GM12874 (cell line): ENCODE measurements around the gene PRR11.

Experiments used
- TF ChIP-seq, protein P1 (sequence below): IDR thresholded peaks from 2 replicates; pipeline ENCODE4 v1.5.1; 2011; ENCODE audit warnings: low read depth, mild to moderate bottlenecking, control low read depth, low read length, moderate library complexity; ENCODE audit not compliant: insufficient read depth

Gene PRR11

DNA sequence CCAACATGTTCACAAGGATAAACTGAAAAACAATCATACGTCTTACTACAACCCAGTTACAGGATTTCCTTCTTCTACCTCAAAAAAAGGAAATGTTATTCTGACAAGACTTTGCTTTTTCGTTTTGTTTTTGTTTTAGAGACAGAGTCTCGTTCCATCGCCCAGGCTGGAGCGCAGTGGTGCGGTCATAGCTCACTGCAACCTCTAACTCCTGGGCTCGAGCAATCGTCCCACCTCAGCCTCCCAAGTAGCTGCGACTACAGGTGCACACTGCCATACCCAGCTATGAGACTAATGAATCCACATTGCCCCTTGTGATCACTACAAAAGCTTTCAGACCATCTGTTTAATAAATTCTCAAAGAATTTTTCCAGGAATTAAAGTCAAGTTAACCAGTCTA lies 40.1 kb upstream of the PRR11 start:
- TF ChIP-seq, protein P1, sequence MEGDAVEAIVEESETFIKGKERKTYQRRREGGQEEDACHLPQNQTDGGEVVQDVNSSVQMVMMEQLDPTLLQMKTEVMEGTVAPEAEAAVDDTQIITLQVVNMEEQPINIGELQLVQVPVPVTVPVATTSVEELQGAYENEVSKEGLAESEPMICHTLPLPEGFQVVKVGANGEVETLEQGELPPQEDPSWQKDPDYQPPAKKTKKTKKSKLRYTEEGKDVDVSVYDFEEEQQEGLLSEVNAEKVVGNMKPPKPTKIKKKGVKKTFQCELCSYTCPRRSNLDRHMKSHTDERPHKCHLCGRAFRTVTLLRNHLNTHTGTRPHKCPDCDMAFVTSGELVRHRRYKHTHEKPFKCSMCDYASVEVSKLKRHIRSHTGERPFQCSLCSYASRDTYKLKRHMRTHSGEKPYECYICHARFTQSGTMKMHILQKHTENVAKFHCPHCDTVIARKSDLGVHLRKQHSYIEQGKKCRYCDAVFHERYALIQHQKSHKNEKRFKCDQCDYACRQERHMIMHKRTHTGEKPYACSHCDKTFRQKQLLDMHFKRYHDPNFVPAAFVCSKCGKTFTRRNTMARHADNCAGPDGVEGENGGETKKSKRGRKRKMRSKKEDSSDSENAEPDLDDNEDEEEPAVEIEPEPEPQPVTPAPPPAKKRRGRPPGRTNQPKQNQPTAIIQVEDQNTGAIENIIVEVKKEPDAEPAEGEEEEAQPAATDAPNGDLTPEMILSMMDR = no peak

DNA sequence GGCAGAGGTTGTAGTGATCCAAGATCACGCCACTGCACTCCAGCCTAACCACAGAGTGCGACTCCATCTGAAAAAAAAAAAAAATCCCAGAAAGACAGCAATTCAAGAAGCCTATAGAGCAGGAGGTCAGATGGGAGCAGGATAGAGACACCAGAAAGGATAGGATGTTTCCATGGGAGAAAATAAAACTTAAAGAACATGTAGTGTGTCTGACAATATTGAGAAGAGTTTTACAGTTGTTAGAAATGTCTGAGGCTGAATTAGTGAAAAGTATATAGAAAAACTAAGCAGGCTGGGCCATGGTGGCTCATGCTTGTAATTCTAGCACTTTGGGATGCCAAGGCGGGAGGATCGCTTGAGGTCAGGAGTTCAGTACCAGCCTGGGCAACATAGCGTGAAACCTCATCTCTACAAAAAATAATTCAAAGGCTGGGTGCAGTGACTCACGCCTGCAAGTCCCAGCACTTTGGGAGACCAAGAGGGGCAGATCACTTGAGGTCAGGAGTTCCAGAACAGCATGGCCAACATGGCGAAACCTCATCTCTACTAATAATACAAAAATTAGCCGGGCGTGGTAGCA lies 33.6 kb upstream of the PRR11 start:
- TF ChIP-seq, protein P1 = no peak

DNA sequence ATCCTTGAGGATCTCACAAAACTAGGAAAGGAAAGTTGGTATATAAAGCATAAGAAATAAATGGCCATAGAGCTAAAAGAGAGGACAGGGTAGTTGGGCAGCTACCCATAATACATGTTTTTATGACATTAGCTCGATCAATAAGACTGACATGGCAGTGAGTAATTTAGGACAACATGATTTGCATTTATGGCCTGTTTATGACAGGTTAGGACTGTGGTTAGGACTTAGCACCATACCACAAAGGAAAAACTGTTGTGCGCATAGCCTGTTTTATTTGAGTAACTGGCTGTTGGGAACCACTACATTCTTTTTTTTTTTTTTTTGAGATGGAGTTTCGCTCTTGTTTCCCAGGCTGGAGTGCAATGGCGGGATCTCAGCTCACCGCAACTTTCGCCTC lies 30.9 kb upstream of the PRR11 start:
- TF ChIP-seq, protein P1 = no peak

DNA sequence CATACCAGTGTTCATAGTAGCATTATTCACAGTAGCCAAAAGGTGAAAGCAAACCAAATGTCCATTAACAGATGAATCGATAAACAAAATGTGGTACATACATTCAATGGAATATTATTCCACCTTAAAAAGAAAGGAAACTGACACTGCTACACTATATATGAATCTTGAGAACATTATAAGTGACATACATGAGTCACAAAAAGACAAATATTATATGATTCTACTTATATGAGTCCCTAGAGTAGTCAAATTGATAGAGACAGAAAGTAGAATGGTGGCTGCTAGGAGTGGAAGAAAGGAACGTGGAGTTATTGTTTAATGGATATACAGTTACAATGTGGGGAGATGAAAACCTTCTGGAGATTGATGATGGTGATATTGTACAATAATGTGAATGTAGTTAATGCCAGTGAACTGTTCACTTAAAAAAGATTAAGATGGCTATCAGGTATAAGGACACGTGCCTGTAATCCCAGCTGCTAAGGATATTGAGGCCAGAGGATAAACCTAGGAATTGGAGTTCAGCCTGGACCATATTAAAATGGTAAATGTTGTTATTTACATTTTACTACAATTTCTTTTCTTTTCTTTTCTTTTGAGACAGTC lies 28.6 kb upstream of the PRR11 start:
- TF ChIP-seq, protein P1 = no peak

DNA sequence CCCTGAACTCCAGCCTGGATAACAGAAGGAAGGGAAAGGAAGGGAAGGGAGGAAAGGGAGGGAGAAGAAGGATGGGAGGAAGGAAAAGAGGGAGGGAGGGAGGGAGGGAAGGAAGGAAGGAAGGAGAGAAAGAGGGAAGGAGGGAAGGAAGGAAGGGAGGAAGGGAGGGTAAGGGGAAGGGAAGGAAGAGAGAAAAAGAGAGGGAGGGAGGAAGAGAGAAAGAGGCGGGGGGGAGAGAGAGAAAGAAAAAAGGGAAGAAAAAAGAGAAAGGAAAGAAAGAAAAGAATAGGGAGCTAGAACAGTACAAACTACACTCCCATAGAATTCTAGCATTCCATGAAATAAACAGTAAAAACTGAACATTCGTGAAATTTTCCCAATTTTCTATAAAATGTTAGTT lies 25.7 kb upstream of the PRR11 start:
- TF ChIP-seq, protein P1 = no peak

DNA sequence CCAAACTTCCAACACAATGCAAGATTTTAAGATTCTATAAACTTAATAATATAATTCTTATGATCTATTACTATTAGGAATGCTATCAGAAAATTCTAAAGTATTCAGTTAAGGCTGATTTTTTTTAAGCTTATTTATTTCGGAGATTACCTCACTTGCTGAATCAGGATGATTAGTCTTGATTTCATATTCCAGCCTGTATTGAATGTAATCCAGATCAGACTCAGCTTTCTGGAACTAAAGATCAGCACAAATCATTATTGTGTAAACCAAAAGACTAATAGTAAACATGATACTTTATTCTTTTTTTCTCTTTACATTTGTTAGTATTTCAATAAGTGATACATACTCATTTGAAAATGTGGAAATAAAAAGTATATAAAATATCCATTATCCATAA lies 24.4 kb upstream of the PRR11 start:
- TF ChIP-seq, protein P1 = no peak

DNA sequence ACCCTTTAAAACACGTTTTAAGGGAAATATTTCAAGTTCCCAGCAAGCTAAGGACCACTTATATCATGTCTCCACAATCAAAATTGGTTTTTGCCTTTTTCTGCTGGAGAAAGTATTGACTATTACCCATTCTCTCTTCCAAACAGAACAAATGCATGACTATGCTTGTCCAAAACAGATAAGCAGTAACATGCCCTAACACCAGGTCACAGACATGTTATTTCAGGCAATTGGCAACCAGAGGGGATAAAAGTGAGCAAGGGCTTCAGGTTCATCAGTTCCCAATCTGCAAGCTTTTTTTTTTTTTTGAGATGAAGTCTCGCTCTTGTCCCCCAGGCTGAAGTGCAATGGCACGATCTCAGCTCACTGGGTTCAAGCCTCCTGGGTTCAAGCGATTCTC lies 15.6 kb upstream of the PRR11 start:
- TF ChIP-seq, protein P1 = no peak
